ENCODE measurements around the gene NCSTN.

- TF ChIP-seq POLR2A (IDR thresholded peaks at IDR 0.05; ENCODE audit: low read depth, low read length) (no peak), TAF1 (IDR thresholded peaks at IDR 0.05; ENCODE audit: low read depth, low read length) (no peak), POLR2AphosphoS5 (IDR thresholded peaks at IDR 0.05; ENCODE audit: low read depth, low read length) (no peak), SPI1 (IDR thresholded peaks at IDR 0.05; ENCODE audit: low read depth, low read length) (no peak), POU2F2 (IDR thresholded peaks at IDR 0.05; ENCODE audit: low read depth, low read length) (no peak)
These were observed 10.0 kb downstream of the NCSTN start for GRCh38 chr1:160353223-160353622.

Measured in GM12891 (cell line).